Vagina (tissue), 2 donors: Measurements from ENCODE around the gene RHCG.

ENCODE experiments used
- CTCF ChIP-seq, 3 experiments: fragments of 450-650 bp in 2 of 3; fragments of 200-600 bp in 1 of 3; sonication (generic) in 1 of 3; IDR thresholded peaks; one replicate each; pipeline ENCODE4 v1.5.1; 2017 to 2019; ENCODE audit warnings: antibody characterized with exemption in 3 of 3, mild to moderate bottlenecking in 2 of 3, moderate library complexity in 2 of 3
- POLR2A ChIP-seq, 2 donors: fragments of 450-650 bp; IDR thresholded peaks; one replicate each; pipeline ENCODE4 v1.6.1; 2017; ENCODE audit warnings: antibody characterized with exemption in 2 of 2, mild to moderate bottlenecking in 2 of 2, moderate library complexity in 2 of 2
- POLR2AphosphoS5 ChIP-seq, 2 donors: sonication (generic); formaldehyde crosslinking; IDR thresholded peaks; one replicate each; pipeline ENCODE4 v1.9.0; 2017; ENCODE audit warnings: antibody characterized with exemption in 2 of 2, mild to moderate bottlenecking in 2 of 2, low read depth in 1 of 2; ENCODE audit not compliant: insufficient read depth in 1 of 2

GRCh38 chr15:89436560-89437311, 59.6 kb downstream of the RHCG start:
- TF ChIP-seq CTCF (IDR thresholded peaks at IDR 0.05) (no peak), POLR2AphosphoS5 (IDR thresholded peaks at IDR 0.05; ENCODE audit: insufficient read depth in 1 of 2, low read depth in 1 of 2) (no peak), POLR2A (IDR thresholded peaks at IDR 0.05) (no peak)
